ENCODE results near the gene MYRF. TPM values are rescaled to one million over a fixed set of nuclear protein-coding genes. Genes with fewer than 3 reads are reported as not detected.

MYRF gene
- total RNA-seq, 2 experiments from 2014 or later = 0.19 to 1.1 TPM

GRCh38 chr11:61766353-61766841 is 14.0 kb downstream of the MYRF start:
- H3K9me3 ChIP-seq (ENCODE audit: low read length) = no peaks in the 10 kb centered on the region
- no peaks in the 10 kb centered on the region for H3K4me1 ChIP-seq (ENCODE audit: insufficient read depth, low read length, poor library complexity, severe bottlenecking)
- no peaks in the 10 kb centered on the region for H3K36me3 ChIP-seq (ENCODE audit: insufficient read depth, low read length)
- H4K20me1 ChIP-seq (ENCODE audit: insufficient read depth, low read length) = no peaks in the 10 kb centered on the region
- H2AFZ ChIP-seq (ENCODE audit: low read length) = no peak overlapping the region
- CTCF ChIA-PET (ENCODE audit: unreplicated experiment) = no interaction called here
- H3K79me2 ChIP-seq (ENCODE audit: insufficient read depth, low read depth, low read length) = no peaks in the 10 kb centered on the region
- H3K9me2 ChIP-seq (ENCODE audit: insufficient read depth, low read length) = no peaks in the 10 kb centered on the region
- BruUV-seq (replicated peaks) = no TSS peak
- no peak overlapping the region for H3K4me2 ChIP-seq (ENCODE audit: low read length)
- intact Hi-C loops (cut with micrococcal nuclease; ENCODE audit: unreplicated experiment) = no loop called here
- POLR2A ChIA-PET = no interaction called here
- DNase-seq (ENCODE audit: low spot score) = no peak
- H3K4me3 ChIP-seq (ENCODE audit: low read depth, low read length, poor library complexity, severe bottlenecking) = no peak overlapping the region
- H3K27ac ChIP-seq (ENCODE audit: low read depth, low read length, poor library complexity, severe bottlenecking) = no peak overlapping the region
- TF ChIP-seq EZH2phosphoT487 (IDR thresholded peaks at IDR 0.05; ENCODE audit: borderline replicate concordance, low read depth, low read length) (no peak), CTCF (conservative IDR thresholded peaks at IDR 0.05; ENCODE audit: low read length) (no peak)

- Histone ChIP-seq H3K27ac (ENCODE audit: low read depth, low read length, poor library complexity, severe bottlenecking) (no peak overlapping the region), H3K36me3 (ENCODE audit: insufficient read depth, low read length) (no peaks in the 10 kb centered on the region), H2AFZ (ENCODE audit: low read length) (no peak overlapping the region), H3K4me1 (ENCODE audit: insufficient read depth, low read length, poor library complexity, severe bottlenecking) (peaks cover 9% of the 10 kb centered on the region), H3K4me2 (ENCODE audit: low read length) (no peak overlapping the region), H4K20me1 (ENCODE audit: insufficient read depth, low read length) (no peaks in the 10 kb centered on the region), H3K79me2 (ENCODE audit: insufficient read depth, low read depth, low read length) (no peaks in the 10 kb centered on the region), H3K9me2 (ENCODE audit: insufficient read depth, low read length) (no peaks in the 10 kb centered on the region), H3K9me3 (ENCODE audit: low read length) (no peaks in the 10 kb centered on the region), H3K4me3 (ENCODE audit: low read depth, low read length, poor library complexity, severe bottlenecking) (no peak overlapping the region)
- TF ChIP-seq CTCF (conservative IDR thresholded peaks at IDR 0.05; ENCODE audit: low read length) (no peak), EZH2phosphoT487 (IDR thresholded peaks at IDR 0.05; ENCODE audit: borderline replicate concordance, low read depth, low read length) (no peak)
- no peak for DNase-seq (ENCODE audit: low spot score)
- POLR2A ChIA-PET = interaction anchor here (0.5 to 0.7 kb wide), 2 partner anchors 71 to 1145 kb away, joined by 3 to 6 read pairs; no protein-coding TSS in a partner anchor
- BruUV-seq (replicated peaks) = no TSS peak
- intact Hi-C loops (cut with micrococcal nuclease; ENCODE audit: unreplicated experiment) = no loop called here
- CTCF ChIA-PET (ENCODE audit: unreplicated experiment) = no interaction called here
These were observed 16.1 kb downstream of the MYRF start for GRCh38 chr11:61768376-61769076.

GRCh38 chr11:61769169-61769920 is 16.9 kb downstream of the MYRF start:
- Histone ChIP-seq H3K4me2 (ENCODE audit: low read length) (no peak overlapping the region), H3K27ac (ENCODE audit: low read depth, low read length, poor library complexity, severe bottlenecking) (no peak overlapping the region), H3K36me3 (ENCODE audit: insufficient read depth, low read length) (no peaks in the 10 kb centered on the region), H2AFZ (ENCODE audit: low read length) (no peak overlapping the region), H3K9me3 (ENCODE audit: low read length) (no peaks in the 10 kb centered on the region), H3K4me3 (ENCODE audit: low read depth, low read length, poor library complexity, severe bottlenecking) (no peak overlapping the region), H3K79me2 (ENCODE audit: insufficient read depth, low read depth, low read length) (no peaks in the 10 kb centered on the region), H3K9me2 (ENCODE audit: insufficient read depth, low read length) (no peaks in the 10 kb centered on the region), H4K20me1 (ENCODE audit: insufficient read depth, low read length) (no peaks in the 10 kb centered on the region), H3K4me1 (ENCODE audit: insufficient read depth, low read length, poor library complexity, severe bottlenecking) (peaks cover 9% of the 10 kb centered on the region)
- POLR2A ChIA-PET = no interaction called here
- intact Hi-C loops (cut with micrococcal nuclease; ENCODE audit: unreplicated experiment) = no loop called here
- CTCF ChIA-PET (ENCODE audit: unreplicated experiment) = no interaction called here
- DNase-seq (ENCODE audit: low spot score) = no peak
- no TSS peak for BruUV-seq (replicated peaks)
- no peak for TF ChIP-seq CTCF (conservative IDR thresholded peaks at IDR 0.05; ENCODE audit: low read length)
- TF ChIP-seq EZH2phosphoT487 (IDR thresholded peaks at IDR 0.05; ENCODE audit: borderline replicate concordance, low read depth, low read length) = no peak

Data from OCI-LY7 (cell line).